Smooth muscle cell (in vitro differentiated cells): ENCODE data around the gene SLC43A2. TPM values are rescaled to one million over a fixed set of nuclear protein-coding genes. Genes with fewer than 3 reads are reported as not detected.

ENCODE experiments used
- DNase-seq: peaks from one replicate; lab custom pipeline; 2025; ENCODE audit not compliant: unreplicated experiment; lab: John Stamatoyannopoulos, UW
- H2AFZ ChIP-seq: fragments of 200-600 bp; sonication (generic); 2 replicates; pipeline ENCODE4 v1.6.0; 2016; ENCODE audit warnings: antibody characterized with exemption, low read depth, mild to moderate bottlenecking
- H3F3A ChIP-seq: fragments of 200-600 bp; sonication (generic); 2 replicates; pipeline ENCODE4 v1.6.0; 2017; ENCODE audit warnings: antibody characterized with exemption, low read depth
- H3K27ac ChIP-seq: fragments of 200-600 bp; sonication (generic); 2 replicates; pipeline ENCODE4 v1.5.1; 2016; ENCODE audit warnings: low read depth, mild to moderate bottlenecking
- H3K27me3 ChIP-seq: fragments of 200-600 bp; sonication (generic); 2 replicates; pipeline ENCODE4 v1.6.1; 2016; ENCODE audit warnings: low read depth, mild to moderate bottlenecking
- H3K36me3 ChIP-seq: fragments of 200-600 bp; sonication (generic); 2 replicates; pipeline ENCODE4 v1.5.1; 2016; ENCODE audit warnings: low read depth
- H3K4me1 ChIP-seq: fragments of 200-600 bp; sonication (generic); 2 replicates; pipeline ENCODE4 v1.5.1; 2016; ENCODE audit warnings: low read depth
- H3K4me2 ChIP-seq: fragments of 200-600 bp; sonication (generic); 2 replicates; pipeline ENCODE4 v1.6.0; 2016; ENCODE audit warnings: mild to moderate bottlenecking
- H3K4me3 ChIP-seq: fragments of 200-600 bp; sonication (generic); 2 replicates; pipeline ENCODE4 v1.5.1; 2016; ENCODE audit warnings: mild to moderate bottlenecking
- H3K79me2 ChIP-seq: fragments of 200-600 bp; sonication (generic); 2 replicates; pipeline ENCODE4 v1.6.0; 2016; ENCODE audit warnings: low read depth, mild to moderate bottlenecking
- H3K9ac ChIP-seq: fragments of 200-600 bp; sonication (generic); 2 replicates; pipeline ENCODE4 v1.6.0; 2016; ENCODE audit warnings: low read depth
- H3K9me3 ChIP-seq: fragments of 200-600 bp; sonication (generic); replicated peaks from 2 replicates; pipeline ENCODE4 v1.5.1; 2016; ENCODE audit warnings: low read depth
- H4K20me1 ChIP-seq: fragments of 200-600 bp; sonication (generic); 2 replicates; pipeline ENCODE4 v1.6.0; 2016; ENCODE audit warnings: low read depth
- CTCF ChIP-seq: fragments of 200-600 bp; sonication (generic); IDR thresholded peaks from 2 replicates; pipeline ENCODE4 v1.5.1; 2017; ENCODE audit warnings: borderline replicate concordance, mild to moderate bottlenecking, antibody characterized with exemption; ENCODE audit not compliant: insufficient read depth, poor library complexity, severe bottlenecking
- WGBS: methylation state at CpG from one replicate; pipeline ENCODE4 v1.1.7; 2016; ENCODE audit warnings: low lambda C conversion rate; 5-methylcytosine and 5-hydroxymethylcytosine counted together
- polyA plus RNA-seq: library from polyadenylated mRNA; unstranded; fragments of >200 nt; fragmentation: Nextera tagmentation; extraction: Ambion mirVana; gene quantifications from 2 replicates; pipeline ENCODE4 v1.2.1, GENCODE V29; 2016
- total RNA-seq: library from RNA; depleted of rRNA; stranded (reverse); fragments of >200 nt; gene quantifications from 2 replicates; pipeline ENCODE4 v1.2.3, GENCODE V29; 2014

The SLC43A2 gene
- total and polyA plus RNA-seq, 2 experiments from 2014 or later, result 3.8 to 5.3 TPM

GRCh38 chr17:1640329-1641064, 11.9 kb upstream of the SLC43A2 start:
- no peak for TF ChIP-seq CTCF
- H3K27ac ChIP-seq, result no peak overlapping the region
- no peak overlapping the region for H3K4me3 ChIP-seq
- H2AFZ ChIP-seq, result no peak overlapping the region
- H3K79me2 ChIP-seq, result no peaks in the 10 kb centered on the region
- H4K20me1 ChIP-seq, result no peaks in the 10 kb centered on the region
- no peaks in the 10 kb centered on the region for H3K27me3 ChIP-seq
- H3K36me3 ChIP-seq, result no peaks in the 10 kb centered on the region
- no peaks in the 10 kb centered on the region for H3K9me3 ChIP-seq
- H3K9ac ChIP-seq, result no peak overlapping the region
- 80% methylated on average over 23 of the region's 23 CpGs for WGBS
- no peak for DNase-seq
- H3K4me1 ChIP-seq, result peaks cover 10% of the 10 kb centered on the region
- H3F3A ChIP-seq, result no peaks in the 10 kb centered on the region
- H3K4me2 ChIP-seq, result no peak overlapping the region

- WGBS, result 83% methylated on average over 11 of the region's 11 CpGs
- no peak overlapping the region for H3K9ac ChIP-seq
Observed at GRCh38 chr17:1639549-1640180, 11.0 kb upstream of the SLC43A2 start.

DNA sequence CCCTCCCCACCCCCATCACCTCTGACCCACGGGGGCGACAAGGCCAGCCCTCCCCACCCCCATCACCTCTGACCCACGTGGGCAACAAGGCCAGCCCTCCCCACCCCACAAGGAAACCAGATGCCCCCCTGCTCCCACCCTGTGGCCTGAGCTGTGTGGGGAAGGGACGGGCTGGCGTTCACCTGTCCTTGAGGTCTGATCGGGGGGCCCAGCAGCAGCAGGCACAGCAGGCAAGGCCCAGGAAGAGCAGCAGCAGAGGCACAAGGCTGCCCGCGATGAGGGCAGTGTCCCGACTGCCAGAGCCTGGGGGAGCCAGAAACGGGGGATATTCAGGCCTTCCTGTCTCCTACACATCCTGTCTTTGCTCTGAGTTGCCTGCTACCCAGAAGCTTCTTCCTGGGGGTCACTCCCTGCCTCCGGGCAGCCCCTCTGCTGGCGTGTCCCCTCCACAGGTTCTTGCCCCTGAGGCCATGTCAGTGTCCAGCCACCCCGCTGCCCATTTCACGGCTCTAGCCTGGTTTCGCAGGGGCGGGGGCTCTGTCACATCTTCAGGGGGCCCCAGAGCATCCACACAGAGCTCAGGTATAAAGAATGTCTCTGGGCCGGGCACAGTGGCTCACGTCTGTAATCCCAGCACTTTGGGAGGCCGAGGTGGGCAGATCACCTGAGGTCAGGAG, 10.1 kb upstream of the SLC43A2 start:
- peaks cover 8% of the 10 kb centered on the region for H3K4me1 ChIP-seq
- no peak for DNase-seq
- no peak overlapping the region for H3K27ac ChIP-seq
- H3K27me3 ChIP-seq, result no peaks in the 10 kb centered on the region
- no peaks in the 10 kb centered on the region for H4K20me1 ChIP-seq
- no peaks in the 10 kb centered on the region for H3K79me2 ChIP-seq
- H3K4me2 ChIP-seq, result no peak overlapping the region
- H3K9ac ChIP-seq, result no peak overlapping the region
- WGBS, result 79% methylated on average over 19 of the region's 19 CpGs
- H3K9me3 ChIP-seq, result no peaks in the 10 kb centered on the region
- H3K36me3 ChIP-seq, result no peaks in the 10 kb centered on the region
- H3K4me3 ChIP-seq, result no peak overlapping the region
- TF ChIP-seq CTCF, result no peak
- H2AFZ ChIP-seq, result no peak overlapping the region
- no peaks in the 10 kb centered on the region for H3F3A ChIP-seq

More at GRCh38 chr17:1639549-1640180, 11.0 kb upstream of the SLC43A2 start:
- no peaks in the 10 kb centered on the region for H3K27me3 ChIP-seq
- no peaks in the 10 kb centered on the region for H4K20me1 ChIP-seq
- no peak for DNase-seq
- no peak overlapping the region for H3K27ac ChIP-seq
- no peaks in the 10 kb centered on the region for H3K79me2 ChIP-seq
- H3K9me3 ChIP-seq, result no peaks in the 10 kb centered on the region
- peaks cover 10% of the 10 kb centered on the region for H3K4me1 ChIP-seq
- no peak for TF ChIP-seq CTCF
- H3K4me2 ChIP-seq, result no peak overlapping the region
- H3K36me3 ChIP-seq, result no peaks in the 10 kb centered on the region
- no peak overlapping the region for H3K4me3 ChIP-seq
- H3F3A ChIP-seq, result no peaks in the 10 kb centered on the region
- H2AFZ ChIP-seq, result no peak overlapping the region
